Kidney (tissue), 14 donors: ENCODE results near the gene NUBP2. TPM values are rescaled to one million over a fixed set of nuclear protein-coding genes. Genes with fewer than 3 reads are reported as not detected.
A peak's percentile ranks its signal among the peaks of the same experiment; 100 is the strongest.

Experiments
- DNase-seq, 5 donors: peaks; one replicate each; pipeline ENCODE4 v3.0.0-alpha.2; 2013 to 2020
- FAIRE-seq: peaks from 2 replicates; lab custom pipeline; 2012; peaks lifted over from hg19 to GRCh38; lab: Jason Lieb, UNC
- H3K27ac ChIP-seq, 2 donors: one replicate each; pipeline ENCODE4 v1.7.0; 2013; ENCODE audit warnings: low read depth in 2 of 2, low read length in 2 of 2, inconsistent platforms in 1 of 2
- H3K27me3 ChIP-seq: one replicate; pipeline ENCODE4 v1.7.1; 2013; ENCODE audit warnings: low read length, inconsistent platforms; ENCODE audit not compliant: control insufficient read depth, insufficient read depth
- H3K36me3 ChIP-seq, 3 donors: one replicate each; pipeline versions ENCODE4 v1.7.0 to v1.7.1; 2013; ENCODE audit warnings: low read length in 3 of 3, control low read depth in 1 of 3, inconsistent platforms in 1 of 3; ENCODE audit not compliant: insufficient read depth in 3 of 3, control insufficient read depth in 2 of 3
- H3K4me1 ChIP-seq, 3 donors: one replicate each; pipeline versions ENCODE4 v1.7.0 to v1.7.1; 2013; ENCODE audit warnings: low read length in 3 of 3, inconsistent platforms in 1 of 3, low read depth in 1 of 3; ENCODE audit not compliant: control insufficient read depth in 2 of 3, insufficient read depth in 2 of 3
- H3K4me3 ChIP-seq, 3 donors: one replicate each; pipeline versions ENCODE4 v1.7.0 to v1.8.1; 2013; ENCODE audit warnings: low read length in 3 of 3, control low read depth in 1 of 3, inconsistent platforms in 1 of 3
- H3K9ac ChIP-seq, 3 donors: one replicate each; pipeline versions ENCODE4 v1.7.0 to v1.7.1; 2013; ENCODE audit warnings: low read length in 3 of 3, control low read depth in 1 of 3, inconsistent platforms in 1 of 3
- H3K9me3 ChIP-seq, 3 donors: one replicate each; pipeline versions ENCODE4 v1.7.0 to v1.7.1; 2013; ENCODE audit warnings: low read length in 3 of 3, control low read depth in 1 of 3, inconsistent platforms in 1 of 3; ENCODE audit not compliant: control insufficient read depth in 2 of 3, insufficient read depth in 1 of 3
- intact Hi-C: fragments of 100-400 bp; cut with DNase I; formaldehyde crosslinking; loops from one replicate; pipeline ENCODE4 v1.11.1; 2022
- polyA plus RNA-seq: library from polyadenylated mRNA; stranded (reverse); fragments of 350-450 nt; fragmentation: Illumina TruSeq; extraction: RNeasy Lipid Tissue Mini Kit (QIAGEN cat#74804); gene quantifications from one replicate; pipeline ENCODE4 v1.2.3, GENCODE V29; 2014; ENCODE audit warnings: low read depth, low replicate concordance; ENCODE audit not compliant: insufficient read depth
- total RNA-seq: library from RNA; stranded (reverse); fragmentation: NEBNext Ultra II Directional; extraction: Animal tissue kit (Norgen Biotek cat#: 25700); gene quantifications from one replicate; pipeline ENCODE4 v1.2.1, GENCODE V29; 2021
- TF ChIP-seq, protein P1 (sequence below): IDR thresholded peaks from 3 replicates; pipeline ENCODE4 v1.5.1; 2012; ENCODE audit warnings: mild to moderate bottlenecking, moderate library complexity, borderline replicate concordance; ENCODE audit not compliant: insufficient read depth; ENCODE audit errors: extremely low read depth
- donor health status: control.
- donor health status: control.
- donor health status: control.
- donor health status: control.
- donor health status: control.
- donor health status: DM: yes; HTN: yes; CAD: no.
- donor health status: Normal renal cell carcinoma (clear cell type).

The NUBP2 gene
- total and polyA plus RNA-seq, 2 donors from 2014 or later, result 42.8 to 71.1 TPM

- Histone ChIP-seq H3K4me3 (peak overlapping the region; percentile 58 to 81 (median 76)), H3K9me3 (no peaks in the 10 kb centered on the region), H3K9ac (peak overlapping the region; percentile 22 to 55 (median 39)), H3K4me1 (peaks cover 0 to 24% (median 6%) of the 10 kb centered on the region in 3 donors), H3K27ac (no peak overlapping the region), H3K36me3 (peaks cover 0 to 5% (median 4%) of the 10 kb centered on the region in 3 donors), H3K27me3 (no peaks in the 10 kb centered on the region)
- FAIRE-seq (no peak), DNase-seq (no peak)
- intact Hi-C loops, result no loop called here
- TF ChIP-seq, protein P1, sequence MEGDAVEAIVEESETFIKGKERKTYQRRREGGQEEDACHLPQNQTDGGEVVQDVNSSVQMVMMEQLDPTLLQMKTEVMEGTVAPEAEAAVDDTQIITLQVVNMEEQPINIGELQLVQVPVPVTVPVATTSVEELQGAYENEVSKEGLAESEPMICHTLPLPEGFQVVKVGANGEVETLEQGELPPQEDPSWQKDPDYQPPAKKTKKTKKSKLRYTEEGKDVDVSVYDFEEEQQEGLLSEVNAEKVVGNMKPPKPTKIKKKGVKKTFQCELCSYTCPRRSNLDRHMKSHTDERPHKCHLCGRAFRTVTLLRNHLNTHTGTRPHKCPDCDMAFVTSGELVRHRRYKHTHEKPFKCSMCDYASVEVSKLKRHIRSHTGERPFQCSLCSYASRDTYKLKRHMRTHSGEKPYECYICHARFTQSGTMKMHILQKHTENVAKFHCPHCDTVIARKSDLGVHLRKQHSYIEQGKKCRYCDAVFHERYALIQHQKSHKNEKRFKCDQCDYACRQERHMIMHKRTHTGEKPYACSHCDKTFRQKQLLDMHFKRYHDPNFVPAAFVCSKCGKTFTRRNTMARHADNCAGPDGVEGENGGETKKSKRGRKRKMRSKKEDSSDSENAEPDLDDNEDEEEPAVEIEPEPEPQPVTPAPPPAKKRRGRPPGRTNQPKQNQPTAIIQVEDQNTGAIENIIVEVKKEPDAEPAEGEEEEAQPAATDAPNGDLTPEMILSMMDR, result no peak
Observed at GRCh38 chr16:1771864-1772361, 10.8 kb upstream of the NUBP2 start.

DNA sequence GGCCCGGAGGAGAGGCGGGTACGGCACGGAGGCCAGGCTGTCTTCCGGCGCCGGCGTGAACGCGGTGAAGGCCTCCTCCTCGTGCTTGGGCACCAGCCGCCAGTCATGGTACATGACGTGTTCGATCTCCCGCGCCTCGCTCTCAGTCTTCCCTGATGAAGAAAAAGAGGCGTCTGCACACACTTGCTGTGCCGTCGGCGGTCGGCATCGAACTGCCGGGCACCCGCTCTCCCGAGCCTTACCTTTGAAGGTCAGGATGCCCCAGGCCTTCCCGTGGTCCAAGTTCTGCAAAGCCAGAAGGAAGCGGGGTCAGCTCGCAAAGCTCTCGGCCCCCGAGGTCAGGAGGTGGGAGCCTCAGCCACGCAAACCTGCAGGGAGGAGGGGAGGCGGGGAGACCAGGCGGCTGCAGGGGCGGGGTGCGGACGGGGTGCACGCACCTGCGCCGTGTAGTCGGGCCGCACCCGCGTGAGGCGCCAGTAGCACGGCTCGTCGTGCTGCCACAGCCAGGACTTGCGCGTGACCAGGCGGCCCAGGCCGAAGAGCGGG, 10.3 kb upstream of the NUBP2 start, which contains the start of gene EME2:
TSS of gene EME2 (plus strand) at position 449 of the 546 bp plus-strand sequence. CDS start 418 bp downstream, outside the sequence.
- H3K4me1 ChIP-seq, result peaks cover 0 to 24% (median 6%) of the 10 kb centered on the region in 3 donors
- H3K27me3 ChIP-seq, result no peaks in the 10 kb centered on the region
- H3K9ac ChIP-seq, result peak within 1 kb of the TSS; percentile 39 to 55 (median 55)
- H3K4me3 ChIP-seq, result peak within 1 kb of the TSS; percentile 58 to 81 (median 76)
- peak within 1 kb of the TSS; percentile 85 for H3K27ac ChIP-seq
- H3K36me3 ChIP-seq, result peaks cover 0 to 4% (median 4%) of the 10 kb centered on the region in 3 donors
- TF ChIP-seq, protein P1, result no peak
- no peak for FAIRE-seq
- intact Hi-C loops, result no loop called here
- peak in 1 of 5 donors; percentile 75 for DNase-seq
- no peaks in the 10 kb centered on the region for H3K9me3 ChIP-seq

GRCh38 chr16:1772908-1773702, 9.7 kb upstream of the NUBP2 start, which contains the start of gene MRPS34:
Gene MRPS34, minus strand, starts transcription at chr16:1773134. Its CDS starts 15 bp downstream, at chr16:1773119.
- Histone ChIP-seq H3K4me1 (peaks cover 0 to 24% (median 6%) of the 10 kb centered on the region in 3 donors), H3K9ac (peak within 1 kb of the TSS; percentile 39 to 55 (median 55)), H3K27ac (peak within 1 kb of the TSS; percentile 85), H3K9me3 (no peaks in the 10 kb centered on the region), H3K27me3 (no peaks in the 10 kb centered on the region), H3K36me3 (peaks cover 0 to 4% (median 4%) of the 10 kb centered on the region in 3 donors), H3K4me3 (peak within 1 kb of the TSS; percentile 58 to 81 (median 76))
- FAIRE-seq (no peak), DNase-seq (peak; percentile 88 to 95 (median 92))
- intact Hi-C loops, result no loop called here
- TF ChIP-seq, protein P1, result peak; percentile 69
